ENCODE results near the gene CENPS.

DNA sequence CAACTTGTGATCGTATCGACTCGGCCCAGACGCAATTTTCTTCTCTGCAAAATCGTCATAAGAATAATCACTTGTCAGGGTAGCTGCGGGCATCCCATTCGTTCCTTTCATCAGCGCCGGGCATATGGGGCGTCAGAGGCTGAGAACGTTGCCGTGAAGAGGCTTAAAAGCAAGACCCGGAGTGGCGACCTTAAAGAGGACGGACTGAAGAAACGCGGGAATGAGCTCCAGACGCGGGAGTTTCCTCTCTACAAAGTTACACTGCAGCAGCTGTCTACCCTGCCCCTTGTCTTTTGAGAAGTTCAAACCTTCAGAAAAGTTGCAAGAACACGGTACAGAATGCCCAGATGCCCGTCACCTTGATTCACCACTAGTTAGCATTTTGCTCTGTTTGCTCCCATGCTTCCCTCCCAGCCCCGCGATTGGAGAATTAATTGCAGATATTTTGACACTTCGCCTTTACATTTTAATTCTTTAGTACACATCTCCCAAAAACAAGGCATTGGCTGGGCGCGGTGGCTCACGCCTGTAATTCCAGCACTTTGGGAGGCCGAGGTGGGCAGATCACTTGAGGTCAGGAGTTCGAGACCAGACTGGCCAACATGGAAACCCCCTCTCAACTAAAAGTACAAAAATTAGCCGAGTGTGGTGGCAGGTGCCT, 967 bp downstream of the CENPS start:
- TF ChIP-seq, protein P1, sequence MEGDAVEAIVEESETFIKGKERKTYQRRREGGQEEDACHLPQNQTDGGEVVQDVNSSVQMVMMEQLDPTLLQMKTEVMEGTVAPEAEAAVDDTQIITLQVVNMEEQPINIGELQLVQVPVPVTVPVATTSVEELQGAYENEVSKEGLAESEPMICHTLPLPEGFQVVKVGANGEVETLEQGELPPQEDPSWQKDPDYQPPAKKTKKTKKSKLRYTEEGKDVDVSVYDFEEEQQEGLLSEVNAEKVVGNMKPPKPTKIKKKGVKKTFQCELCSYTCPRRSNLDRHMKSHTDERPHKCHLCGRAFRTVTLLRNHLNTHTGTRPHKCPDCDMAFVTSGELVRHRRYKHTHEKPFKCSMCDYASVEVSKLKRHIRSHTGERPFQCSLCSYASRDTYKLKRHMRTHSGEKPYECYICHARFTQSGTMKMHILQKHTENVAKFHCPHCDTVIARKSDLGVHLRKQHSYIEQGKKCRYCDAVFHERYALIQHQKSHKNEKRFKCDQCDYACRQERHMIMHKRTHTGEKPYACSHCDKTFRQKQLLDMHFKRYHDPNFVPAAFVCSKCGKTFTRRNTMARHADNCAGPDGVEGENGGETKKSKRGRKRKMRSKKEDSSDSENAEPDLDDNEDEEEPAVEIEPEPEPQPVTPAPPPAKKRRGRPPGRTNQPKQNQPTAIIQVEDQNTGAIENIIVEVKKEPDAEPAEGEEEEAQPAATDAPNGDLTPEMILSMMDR (IDR thresholded peaks at IDR 0.05): no peak
- TF ChIP-seq EP300 (IDR thresholded peaks at IDR 0.05) (no peak), POLR2A (IDR thresholded peaks at IDR 0.05) (no peak)

Measured in tibial nerve (tissue), 4 donors.